ENCODE data around the gene PNPLA1.

The PNPLA1 gene

DNA sequence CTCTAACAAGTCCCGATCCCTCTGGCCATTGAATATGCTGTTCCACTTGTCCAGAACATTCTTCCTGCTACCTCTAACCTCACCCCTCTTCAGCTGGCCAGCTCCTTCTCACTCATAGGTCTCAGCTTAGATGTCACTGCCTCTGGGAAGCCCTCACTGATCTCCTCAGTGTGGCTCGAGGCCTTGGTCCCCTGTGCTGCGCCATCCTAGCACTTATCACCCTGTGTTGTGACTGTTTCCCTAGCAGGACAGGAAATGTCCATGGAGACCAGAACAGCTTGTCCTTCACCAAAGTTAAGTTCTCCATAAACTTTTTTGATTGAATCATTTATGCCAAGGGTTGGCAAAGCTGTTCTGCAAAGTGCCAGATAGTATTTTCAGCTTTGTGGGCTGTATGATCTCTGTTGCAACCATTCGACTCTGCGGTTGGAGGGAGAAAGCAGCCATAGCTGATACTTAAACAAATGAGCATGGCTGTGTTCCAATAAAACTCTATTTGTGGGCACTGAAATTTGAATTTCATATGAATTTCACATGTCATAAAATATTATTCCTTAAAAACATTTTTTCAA lies 73.3 kb downstream of the PNPLA1 start:
- ChIA-PET POLR2A (no interaction called here), CTCF (interaction anchor here (1.1 to 17.7 kb wide), 4 partner anchors 15 to 204 kb away, joined by 3 to 234 read pairs (median 30); no protein-coding TSS in a partner anchor)
- no peaks in the 10 kb centered on the region for H3K4me1 ChIP-seq (ENCODE audit: control insufficient read depth, insufficient read depth, low read length)
- H3K9me3 ChIP-seq (ENCODE audit: control insufficient read depth, insufficient read depth, low read depth, low read length) = no peaks in the 10 kb centered on the region
- H3K27ac ChIP-seq (ENCODE audit: extremely low read depth, low read depth, low read length) = no peak overlapping the region
- no peak for TF ChIP-seq ZNF404 (tag by site-specific recombination; IDR thresholded peaks at IDR 0.05)
- TF ChIP-seq ZNF394 (tag by site-specific recombination; IDR thresholded peaks at IDR 0.05; ENCODE audit: borderline replicate concordance) = no peak
- TF ChIP-seq, protein P1, sequence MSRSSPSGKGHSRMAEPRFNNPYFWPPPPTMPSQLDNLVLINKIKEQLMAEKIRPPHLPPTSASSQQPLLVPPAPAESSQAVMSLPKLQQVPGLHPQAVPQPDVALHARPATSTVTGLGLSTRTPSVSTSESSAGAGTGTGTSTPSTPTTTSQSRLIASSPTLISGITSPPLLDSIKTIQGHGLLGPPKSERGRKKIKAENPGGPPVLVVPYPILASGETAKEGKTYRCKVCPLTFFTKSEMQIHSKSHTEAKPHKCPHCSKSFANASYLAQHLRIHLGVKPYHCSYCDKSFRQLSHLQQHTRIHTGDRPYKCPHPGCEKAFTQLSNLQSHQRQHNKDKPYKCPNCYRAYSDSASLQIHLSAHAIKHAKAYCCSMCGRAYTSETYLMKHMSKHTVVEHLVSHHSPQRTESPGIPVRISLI (tag by site-specific recombination; IDR thresholded peaks at IDR 0.05) = no peak
- TF ChIP-seq ZNF184 (tag by site-specific recombination; IDR thresholded peaks at IDR 0.05) = no peak
- TF ChIP-seq, protein P2, sequence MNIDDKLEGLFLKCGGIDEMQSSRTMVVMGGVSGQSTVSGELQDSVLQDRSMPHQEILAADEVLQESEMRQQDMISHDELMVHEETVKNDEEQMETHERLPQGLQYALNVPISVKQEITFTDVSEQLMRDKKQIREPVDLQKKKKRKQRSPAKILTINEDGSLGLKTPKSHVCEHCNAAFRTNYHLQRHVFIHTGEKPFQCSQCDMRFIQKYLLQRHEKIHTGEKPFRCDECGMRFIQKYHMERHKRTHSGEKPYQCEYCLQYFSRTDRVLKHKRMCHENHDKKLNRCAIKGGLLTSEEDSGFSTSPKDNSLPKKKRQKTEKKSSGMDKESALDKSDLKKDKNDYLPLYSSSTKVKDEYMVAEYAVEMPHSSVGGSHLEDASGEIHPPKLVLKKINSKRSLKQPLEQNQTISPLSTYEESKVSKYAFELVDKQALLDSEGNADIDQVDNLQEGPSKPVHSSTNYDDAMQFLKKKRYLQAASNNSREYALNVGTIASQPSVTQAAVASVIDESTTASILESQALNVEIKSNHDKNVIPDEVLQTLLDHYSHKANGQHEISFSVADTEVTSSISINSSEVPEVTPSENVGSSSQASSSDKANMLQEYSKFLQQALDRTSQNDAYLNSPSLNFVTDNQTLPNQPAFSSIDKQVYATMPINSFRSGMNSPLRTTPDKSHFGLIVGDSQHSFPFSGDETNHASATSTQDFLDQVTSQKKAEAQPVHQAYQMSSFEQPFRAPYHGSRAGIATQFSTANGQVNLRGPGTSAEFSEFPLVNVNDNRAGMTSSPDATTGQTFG (tag by site-specific recombination; IDR thresholded peaks at IDR 0.05; ENCODE audit: borderline replicate concordance) = no peak
- TF ChIP-seq ZFP37 (tag by site-specific recombination; IDR thresholded peaks at IDR 0.05) = no peak
- TF ChIP-seq, protein P3, sequence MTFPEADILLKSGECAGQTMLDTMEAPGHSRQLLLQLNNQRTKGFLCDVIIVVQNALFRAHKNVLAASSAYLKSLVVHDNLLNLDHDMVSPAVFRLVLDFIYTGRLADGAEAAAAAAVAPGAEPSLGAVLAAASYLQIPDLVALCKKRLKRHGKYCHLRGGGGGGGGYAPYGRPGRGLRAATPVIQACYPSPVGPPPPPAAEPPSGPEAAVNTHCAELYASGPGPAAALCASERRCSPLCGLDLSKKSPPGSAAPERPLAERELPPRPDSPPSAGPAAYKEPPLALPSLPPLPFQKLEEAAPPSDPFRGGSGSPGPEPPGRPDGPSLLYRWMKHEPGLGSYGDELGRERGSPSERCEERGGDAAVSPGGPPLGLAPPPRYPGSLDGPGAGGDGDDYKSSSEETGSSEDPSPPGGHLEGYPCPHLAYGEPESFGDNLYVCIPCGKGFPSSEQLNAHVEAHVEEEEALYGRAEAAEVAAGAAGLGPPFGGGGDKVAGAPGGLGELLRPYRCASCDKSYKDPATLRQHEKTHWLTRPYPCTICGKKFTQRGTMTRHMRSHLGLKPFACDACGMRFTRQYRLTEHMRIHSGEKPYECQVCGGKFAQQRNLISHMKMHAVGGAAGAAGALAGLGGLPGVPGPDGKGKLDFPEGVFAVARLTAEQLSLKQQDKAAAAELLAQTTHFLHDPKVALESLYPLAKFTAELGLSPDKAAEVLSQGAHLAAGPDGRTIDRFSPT (tag by site-specific recombination; IDR thresholded peaks at IDR 0.05) = no peak
- TF ChIP-seq GLIS2 (tag by site-specific recombination; IDR thresholded peaks at IDR 0.05) = no peak
- TF ChIP-seq ZNF169 (tag by site-specific recombination; IDR thresholded peaks at IDR 0.05) = no peak
- no peak for TF ChIP-seq ZNF133 (tag by site-specific recombination; IDR thresholded peaks at IDR 0.05)
- H3K4me3 ChIP-seq (ENCODE audit: low read depth, low read length) = no peak overlapping the region
- H3K36me3 ChIP-seq (ENCODE audit: control insufficient read depth in 2 of 2, insufficient read depth in 1 of 2, low read length in 2 of 2) = no peaks in the 10 kb centered on the region

DNA sequence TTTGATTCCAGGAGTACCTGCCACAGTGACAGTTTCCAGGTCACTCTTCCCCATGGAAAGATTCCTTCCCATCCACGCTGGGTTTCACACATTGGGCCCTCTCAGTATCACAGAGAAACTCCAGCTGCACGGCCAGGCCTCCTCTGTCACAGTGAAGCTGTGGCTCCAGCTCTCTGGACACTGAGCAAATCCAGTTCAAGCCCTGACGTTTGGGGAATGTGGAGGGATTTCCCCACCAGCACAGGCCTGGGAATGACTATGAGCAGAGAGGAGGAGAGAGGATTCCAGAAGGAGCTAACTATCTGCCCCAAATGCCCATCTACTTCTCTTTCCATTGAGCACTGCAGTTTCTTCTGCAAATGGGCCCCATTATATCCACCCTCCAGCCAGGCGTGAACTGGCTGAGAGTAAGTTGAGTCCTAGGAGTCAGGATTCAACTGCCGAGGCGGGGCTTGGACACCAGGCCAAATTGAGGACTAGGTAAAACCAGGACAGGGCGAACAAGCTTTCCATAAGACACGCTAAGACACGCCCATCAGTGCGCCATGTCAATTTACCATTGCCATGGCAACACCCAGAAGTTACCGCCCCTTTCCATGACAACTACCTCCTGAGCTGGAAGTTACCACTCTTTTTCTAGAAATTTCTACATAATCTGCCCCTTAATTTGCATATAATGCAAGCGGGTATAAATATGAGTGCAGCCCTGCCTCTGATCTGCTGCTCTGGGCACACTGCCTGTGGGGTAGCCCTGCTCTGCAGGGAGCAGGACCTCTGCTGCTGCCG lies 76.0 kb downstream of the PNPLA1 start:
- Histone ChIP-seq H3K4me3 (ENCODE audit: low read depth, low read length) (no peak overlapping the region), H3K36me3 (ENCODE audit: control insufficient read depth in 2 of 2, insufficient read depth in 1 of 2, low read length in 2 of 2) (no peaks in the 10 kb centered on the region), H3K9me3 (ENCODE audit: control insufficient read depth, insufficient read depth, low read depth, low read length) (no peaks in the 10 kb centered on the region), H3K27ac (ENCODE audit: extremely low read depth, low read depth, low read length) (no peak overlapping the region), H3K4me1 (ENCODE audit: control insufficient read depth, insufficient read depth, low read length) (peaks cover 3% of the 10 kb centered on the region; the same call in 1 of the 2 replicates)
- POLR2A ChIA-PET = no interaction called here
- no peak for TF ChIP-seq ZNF24 (tag by site-specific recombination; IDR thresholded peaks at IDR 0.05)
- TF ChIP-seq TCF7L2 (IDR thresholded peaks at IDR 0.05; ENCODE audit: borderline replicate concordance, low read depth, low read length) = no peak
- TF ChIP-seq ZNF664 (tag by site-specific recombination; IDR thresholded peaks at IDR 0.05) = no peak
- no peak for TF ChIP-seq ZBTB17 (tag by site-specific recombination; IDR thresholded peaks at IDR 0.05)
- no peak for TF ChIP-seq ZNF354C (tag by site-specific recombination; IDR thresholded peaks at IDR 0.05; ENCODE audit: borderline replicate concordance, low read depth)
- no peak for TF ChIP-seq ZBTB48 (tag by site-specific recombination; IDR thresholded peaks at IDR 0.05)
- TF ChIP-seq ZNF121 (tag by site-specific recombination; IDR thresholded peaks at IDR 0.05) = no peak
- no peak for TF ChIP-seq ZNF202 (tag by site-specific recombination; IDR thresholded peaks at IDR 0.05; ENCODE audit: borderline replicate concordance)
- no peak for TF ChIP-seq ZNF510 (tag by site-specific recombination; IDR thresholded peaks at IDR 0.05; ENCODE audit: insufficient replicate concordance)
- no peak for TF ChIP-seq ZNF175 (tag by site-specific recombination; IDR thresholded peaks at IDR 0.05)
- no peak for TF ChIP-seq ZBTB1 (tag by site-specific recombination; IDR thresholded peaks at IDR 0.05)
- no peak for TF ChIP-seq ZNF830 (tag by site-specific recombination; IDR thresholded peaks at IDR 0.05; ENCODE audit: low read depth)
- TF ChIP-seq ZNF302 (tag by site-specific recombination; IDR thresholded peaks at IDR 0.05; ENCODE audit: low read depth) = no peak
- no peak for TF ChIP-seq ZNF132 (tag by site-specific recombination; IDR thresholded peaks at IDR 0.05; ENCODE audit: borderline replicate concordance)
- no peak for TF ChIP-seq YY1 (tag by site-specific recombination; IDR thresholded peaks at IDR 0.05)
- TF ChIP-seq ZNF654 (tag by site-specific recombination; IDR thresholded peaks at IDR 0.05; ENCODE audit: low read depth) = no peak
- TF ChIP-seq ZNF184 (tag by site-specific recombination; IDR thresholded peaks at IDR 0.05) = no peak
- CTCF ChIA-PET = interaction anchor here (1.2 to 17.7 kb wide), 3 partner anchors 9 to 43 kb away, joined by 4 to 234 read pairs (median 23); partner anchors contain the start of gene BNIP5

Measured in HEK293 (cell line).